GM13976 (cell line): ENCODE results near the gene NKX1-1.
"Not testable (repeated sequence)": the region's sequence is repeated elsewhere in the genome, so short reads cannot be mapped to it uniquely, and the experiment has no call there.

Experiments
- DNase-seq: peaks from one replicate; pipeline ENCODE4 v3.0.0; 2012; ENCODE audit warnings: low spot score
- CTCF ChIP-seq: IDR thresholded peaks from 2 replicates; pipeline ENCODE4 v1.5.1; 2012; ENCODE audit warnings: borderline replicate concordance, mild to moderate bottlenecking; ENCODE audit not compliant: insufficient read depth; ENCODE audit errors: extremely low read depth, missing control alignments, control extremely low read depth
- in situ Hi-C: fragments of 300-500 bp; cut with MboI; formaldehyde crosslinking; loops from one replicate; pipeline ENCODE4 v1.12.0; 2022; ENCODE audit warnings: low sequenced_read_pairs, mixed read lengths, inconsistent platforms; ENCODE audit not compliant: unreplicated experiment

Gene NKX1-1

GRCh38 chr4:1400191-1400805 lies 5.9 kb downstream of the NKX1-1 start:
- no peak for DNase-seq
- in situ Hi-C loops = no loop called here

GRCh38 chr4:1399508-1400190 lies 6.6 kb downstream of the NKX1-1 start:
- TF ChIP-seq CTCF = no peak
- DNase-seq = no peak
- in situ Hi-C loops = no loop called here

More at GRCh38 chr4:1400191-1400805, 5.9 kb downstream of the NKX1-1 start:
- no peak for TF ChIP-seq CTCF

GRCh38 chr4:1398681-1399507 lies 7.3 kb downstream of the NKX1-1 start:
- in situ Hi-C loops = no loop called here
- no peak for TF ChIP-seq CTCF
- DNase-seq = no peak

GRCh38 chr4:1396806-1397455 lies 9.3 kb downstream of the NKX1-1 start:
- in situ Hi-C loops = no loop called here
- no peak for TF ChIP-seq CTCF
- no peak for DNase-seq

- in situ Hi-C loops = no loop called here
- no peak for TF ChIP-seq CTCF
- no peak for DNase-seq
Measured at GRCh38 chr4:1395941-1396805, 10.1 kb downstream of the NKX1-1 start.

- DNase-seq, in situ Hi-C loops: not testable (repeated sequence)
Measured at GRCh38 chr4:1395389-1395820, 10.8 kb downstream of the NKX1-1 start.

- in situ Hi-C loops, DNase-seq: not testable (repeated sequence)
Measured at GRCh38 chr4:1394554-1395388, 11.5 kb downstream of the NKX1-1 start.
